Liver (tissue), 9 donors: ENCODE data around the gene ZNF32. TPM values are rescaled to one million over a fixed set of nuclear protein-coding genes. Genes with fewer than 3 reads are reported as not detected.

Experiments
- DNase-seq: peaks from one replicate; pipeline ENCODE4 v3.0.0-alpha.2; 2017; ENCODE audit warnings: low spot score
- H3K27ac ChIP-seq, 2 donors: one replicate each; pipeline ENCODE4 v1.7.0; 2013; ENCODE audit warnings: inconsistent platforms in 2 of 2, low read length in 2 of 2, control low read depth in 1 of 2, low read depth in 1 of 2, mild to moderate bottlenecking in 1 of 2
- H3K27me3 ChIP-seq, 4 donors: one replicate each; pipeline versions ENCODE4 v1.6.1 to v1.7.0; 2013; ENCODE audit warnings: low read length in 3 of 4, inconsistent platforms in 1 of 4, mild to moderate bottlenecking in 1 of 4, moderate library complexity in 1 of 4; ENCODE audit not compliant: control insufficient read depth in 4 of 4, insufficient read depth in 4 of 4
- H3K36me3 ChIP-seq, 4 donors: one replicate each; pipeline versions ENCODE4 v1.6.1 to v1.7.0; 2013; ENCODE audit warnings: low read length in 3 of 4, mild to moderate bottlenecking in 3 of 4, low read depth in 1 of 4, moderate library complexity in 1 of 4; ENCODE audit not compliant: control insufficient read depth in 4 of 4, insufficient read depth in 3 of 4
- H3K4me1 ChIP-seq, 4 donors: one replicate each; pipeline versions ENCODE4 v1.6.1 to v1.7.0; 2013; ENCODE audit warnings: low read length in 3 of 4, mild to moderate bottlenecking in 3 of 4, moderate library complexity in 1 of 4; ENCODE audit not compliant: control insufficient read depth in 4 of 4, insufficient read depth in 4 of 4
- H3K4me3 ChIP-seq, 3 donors: one replicate each; pipeline versions ENCODE4 v1.6.1 to v1.7.0; 2013; ENCODE audit warnings: low read length in 3 of 3, control low read depth in 1 of 3, low read depth in 1 of 3, mild to moderate bottlenecking in 1 of 3
- H3K9ac ChIP-seq, 2 donors: one replicate each; pipeline ENCODE4 v1.7.0; 2013; ENCODE audit warnings: low read length in 2 of 2, mild to moderate bottlenecking in 2 of 2, moderate library complexity in 2 of 2, control low read depth in 1 of 2, low read depth in 1 of 2
- H3K9me3 ChIP-seq, 4 donors: one replicate each; pipeline versions ENCODE4 v1.6.1 to v1.7.0; 2013; ENCODE audit warnings: low read length in 3 of 4; ENCODE audit not compliant: control insufficient read depth in 4 of 4
- ATF3 ChIP-seq: IDR thresholded peaks from 2 replicates; pipeline ENCODE4 v1.6.1; 2016; ENCODE audit warnings: antibody characterized with exemption
- CTCF ChIP-seq: fragments of 150-350 bp; IDR thresholded peaks from 2 replicates; pipeline ENCODE4 v1.5.1; 2017; ENCODE audit warnings: improper control_type of control experiment, low read depth, low read length; ENCODE audit not compliant: missing input control
- EGR1 ChIP-seq, 2 donors: IDR thresholded peaks; 2 replicates each; pipeline ENCODE4 v1.6.1; 2016 to 2018; ENCODE audit warnings: antibody characterized with exemption in 2 of 2, low read depth in 2 of 2
- FOXA1 ChIP-seq: IDR thresholded peaks from 2 replicates; pipeline ENCODE4 v1.6.1; 2016; ENCODE audit warnings: antibody characterized with exemption
- FOXA2 ChIP-seq: IDR thresholded peaks from 2 replicates; pipeline ENCODE4 v1.6.1; 2016; ENCODE audit warnings: antibody characterized with exemption
- GABPA ChIP-seq, 2 donors: IDR thresholded peaks in 1 of 2; conservative IDR thresholded peaks in 1 of 2; 2 replicates each; pipeline ENCODE4 v1.6.1; 2016; ENCODE audit warnings: antibody characterized with exemption in 2 of 2, mild to moderate bottlenecking in 1 of 2, moderate library complexity in 1 of 2
- HNF4A ChIP-seq, 2 donors: conservative IDR thresholded peaks; 2 replicates each; pipeline ENCODE4 v1.6.1; 2016; ENCODE audit warnings: antibody characterized with exemption in 2 of 2, mild to moderate bottlenecking in 2 of 2
- HNF4G ChIP-seq: IDR thresholded peaks from 2 replicates; pipeline ENCODE4 v1.6.1; 2016; ENCODE audit warnings: antibody characterized with exemption
- MAX ChIP-seq: IDR thresholded peaks from 2 replicates; pipeline ENCODE4 v1.6.1; 2016; ENCODE audit warnings: antibody characterized with exemption
- NR2F2 ChIP-seq: IDR thresholded peaks from 2 replicates; pipeline ENCODE4 v1.6.1; 2016; ENCODE audit warnings: antibody characterized with exemption
- RAD21 ChIP-seq, 2 donors: IDR thresholded peaks; 2 replicates each; pipeline ENCODE4 v1.6.1; 2016; ENCODE audit warnings: antibody characterized with exemption in 2 of 2, mild to moderate bottlenecking in 2 of 2
- RXRA ChIP-seq, 2 donors: IDR thresholded peaks; 2 replicates each; pipeline ENCODE4 v1.6.1; 2017 to 2018; ENCODE audit warnings: antibody characterized with exemption in 2 of 2, mild to moderate bottlenecking in 1 of 2
- YY1 ChIP-seq: IDR thresholded peaks from 2 replicates; pipeline ENCODE4 v1.6.1; 2016; ENCODE audit warnings: antibody characterized with exemption, mild to moderate bottlenecking
- ZBTB33 ChIP-seq: IDR thresholded peaks from 2 replicates; pipeline ENCODE4 v1.6.1; 2016; ENCODE audit warnings: antibody characterized with exemption
- WGBS: extraction: QIAGEN DNeasy Blood & Tissue Kit; methylation state at CpG from one replicate; pipeline ENCODE4 v1.1.7; 2013; 5-methylcytosine and 5-hydroxymethylcytosine counted together
- polyA plus RNA-seq, 2 donors: library from polyadenylated mRNA; stranded (reverse) in 1 of 2; unstranded in 1 of 2; fragments of 200-250 nt in 1 of 2; fragments of >200 nt in 1 of 2; fragmentation: Nextera tagmentation in 1 of 2; extraction: Ambion mirVana in 1 of 2; gene quantifications; one replicate each; pipeline versions ENCODE4 v1.2.1 to v1.2.3, GENCODE V29; 2013 to 2015
- total RNA-seq, 2 donors: library from RNA; depleted of rRNA; stranded (reverse); fragments of >200 nt; gene quantifications; one replicate each; pipeline ENCODE4 v1.2.3, GENCODE V29; 2014
- donor health status: healthy.
- donor health status: healthy.
- donor health status: healthy.
- donor health status: healthy.
- donor health status: healthy.

ZNF32 gene
- total and polyA plus RNA-seq, 4 donors: 6.5 to 19.9 (median 12.5) TPM

GRCh38 chr10:43679509-43679908 lies 30.8 kb upstream of the ZNF32 start:
- no peaks in the 10 kb centered on the region for H3K4me1 ChIP-seq
- WGBS: 79% methylated on average over 7 of the region's 7 CpGs
- H3K36me3 ChIP-seq: no peaks in the 10 kb centered on the region
- no peak overlapping the region for H3K27ac ChIP-seq
- no peak overlapping the region for H3K4me3 ChIP-seq
- H3K27me3 ChIP-seq: no peaks in the 10 kb centered on the region
- H3K9me3 ChIP-seq: no peaks in the 10 kb centered on the region
- no peak overlapping the region for H3K9ac ChIP-seq
- no peak for DNase-seq
- TF ChIP-seq YY1 (no peak), RXRA (IDR thresholded peaks at IDR 0.05) (no peak), NR2F2 (no peak), ZBTB33 (no peak), FOXA2 (no peak), HNF4A (conservative IDR thresholded peaks at IDR 0.05) (no peak), FOXA1 (no peak), ATF3 (no peak), GABPA (IDR thresholded peaks at IDR 0.05 in 1 of 2, conservative IDR thresholded peaks at IDR 0.05 in 1 of 2) (no peak)

- Histone ChIP-seq H3K27me3 (no peaks in the 10 kb centered on the region), H3K9me3 (no peaks in the 10 kb centered on the region), H3K9ac (no peak overlapping the region), H3K36me3 (no peaks in the 10 kb centered on the region), H3K4me1 (no peaks in the 10 kb centered on the region), H3K27ac (no peak overlapping the region), H3K4me3 (no peak overlapping the region)
- WGBS: 85% methylated on average over 10 of the region's 10 CpGs
- DNase-seq: no peak
- no peak for TF ChIP-seq HNF4G
- no peak for TF ChIP-seq NR2F2
- TF ChIP-seq HNF4A (conservative IDR thresholded peaks at IDR 0.05): no peak
- no peak for TF ChIP-seq EGR1 (IDR thresholded peaks at IDR 0.05; ENCODE audit: low read depth in 2 of 2)
- no peak for TF ChIP-seq CTCF
- no peak for TF ChIP-seq MAX
- no peak for TF ChIP-seq RAD21 (IDR thresholded peaks at IDR 0.05)
Measured at GRCh38 chr10:43678654-43679053, 30.0 kb upstream of the ZNF32 start.

- no peak for DNase-seq
- Histone ChIP-seq H3K9ac (no peak overlapping the region), H3K27me3 (no peaks in the 10 kb centered on the region), H3K27ac (no peak overlapping the region), H3K4me1 (no peaks in the 10 kb centered on the region), H3K4me3 (no peak overlapping the region), H3K36me3 (no peaks in the 10 kb centered on the region), H3K9me3 (no peaks in the 10 kb centered on the region)
- TF ChIP-seq EGR1 (IDR thresholded peaks at IDR 0.05; ENCODE audit: low read depth in 2 of 2) (no peak), ZBTB33 (no peak), FOXA1 (no peak)
- 89% methylated on average over 7 of the region's 7 CpGs for WGBS
Measured at GRCh38 chr10:43676901-43677300, 28.2 kb upstream of the ZNF32 start.
